ENCODE measurements around the gene ALDH4A1.

DNA sequence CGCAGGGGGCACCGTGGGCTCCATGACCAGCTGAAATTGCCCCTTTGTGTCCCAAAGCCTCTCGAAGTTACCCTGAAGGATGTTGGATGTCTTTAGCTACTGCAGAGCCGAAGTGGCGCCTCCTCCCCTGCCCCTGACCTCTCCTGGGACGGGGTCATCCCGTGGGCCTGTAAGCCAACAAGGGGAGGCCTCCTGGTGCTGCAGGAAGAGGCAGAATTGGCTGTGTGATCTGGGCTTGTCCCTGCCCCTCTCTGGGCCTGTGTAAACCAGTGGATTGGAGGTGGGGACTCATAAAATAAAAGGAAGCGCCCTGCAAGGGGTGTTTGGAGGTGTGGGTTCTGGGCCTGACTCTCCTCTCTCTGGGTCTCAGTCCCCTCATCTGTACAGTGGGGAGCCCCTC, 40.8 kb downstream of the ALDH4A1 start:
- TF ChIP-seq POLR2A (conservative IDR thresholded peaks at IDR 0.05): no peak
- no peak for TF ChIP-seq MAZ (CRISPR knock-in tag; conservative IDR thresholded peaks at IDR 0.05 in 1 of 2, IDR thresholded peaks at IDR 0.05 in 1 of 2)
